ENCODE results near the gene BCL10. TPM values are rescaled to one million over a fixed set of nuclear protein-coding genes. Genes with fewer than 3 reads are reported as not detected.

BCL10 gene
- polyA plus RNA-seq, 1 of the 3 experiments (the other 2 are of a cell fraction) = 5.8 TPM

GRCh38 chr1:85284202-85284601 lies 7.8 kb upstream of the BCL10 start:
- Histone ChIP-seq H3K79me2 (ENCODE audit: insufficient read depth) (no peaks in the 10 kb centered on the region), H3K4me2 (no peak overlapping the region), H3F3A (replicated peaks; ENCODE audit: insufficient read depth) (peaks cover 11% of the 10 kb centered on the region), H3K4me3 (ENCODE audit: low read depth in 2 of 2, low read length in 1 of 2) (no peak overlapping the region), H3K9me3 (no peaks in the 10 kb centered on the region), H3K36me3 (replicated peaks in 1 of 2; ENCODE audit: control insufficient read depth in 1 of 2, insufficient read depth in 2 of 2, low read length in 1 of 2) (no peaks in the 10 kb centered on the region), H2AFZ (ENCODE audit: low read depth) (no peak overlapping the region), H3K9me2 (no peaks in the 10 kb centered on the region), H3K27me3 (ENCODE audit: insufficient read depth) (no peaks in the 10 kb centered on the region), H3K27ac (ENCODE audit: low read depth in 2 of 2, low read length in 1 of 2) (no peak overlapping the region), H4K20me1 (ENCODE audit: insufficient read depth) (no peaks in the 10 kb centered on the region), H3K9ac (no peak overlapping the region), H3K4me1 (ENCODE audit: control insufficient read depth in 1 of 2, insufficient read depth in 2 of 2, low read depth in 1 of 2, low read length in 1 of 2) (peaks cover 7 to 8% of the 10 kb centered on the region in 2 experiments; a peak in 2 of 4 replicates)
- ChIA-PET POLR2A (no interaction called here), CTCF (interaction anchor here (1.4 kb wide), 1 partner anchor 339 kb away, joined by 3 read pairs; no protein-coding TSS in a partner anchor)
- no CpG with 5 or more reads among the region's 2 CpGs for WGBS (ENCODE audit: low lambda C conversion rate)
- TF ChIP-seq MEF2A (IDR thresholded peaks at IDR 0.05; ENCODE audit: borderline replicate concordance, low read depth) = no peak
- TF ChIP-seq CTCF (IDR thresholded peaks at IDR 0.05) = no peak
- TF ChIP-seq GABPA (IDR thresholded peaks at IDR 0.05; ENCODE audit: low read depth) = no peak
- TF ChIP-seq MAX (IDR thresholded peaks at IDR 0.05; ENCODE audit: low read depth) = no peak
- no peak for TF ChIP-seq USF2 (IDR thresholded peaks at IDR 0.05; ENCODE audit: borderline replicate concordance, low read depth, low read length)
- no peak for TF ChIP-seq RCOR1 (IDR thresholded peaks at IDR 0.05; ENCODE audit: low read length)
- no peak for DNase-seq

- peak; percentile 46 for DNase-seq
- ChIA-PET POLR2A (no interaction called here), CTCF (interaction anchor here (1.0 to 1.4 kb wide), 2 partner anchors 24 to 339 kb away, joined by 3 read pairs; partner anchors contain the start of gene C1orf52)
- Histone ChIP-seq H3K4me3 (ENCODE audit: low read depth in 2 of 2, low read length in 1 of 2) (no peak overlapping the region), H3K79me2 (ENCODE audit: insufficient read depth) (no peaks in the 10 kb centered on the region), H3K4me2 (no peak overlapping the region), H2AFZ (ENCODE audit: low read depth) (no peak overlapping the region), H3K9ac (no peak overlapping the region), H3F3A (replicated peaks; ENCODE audit: insufficient read depth) (peaks cover 16% of the 10 kb centered on the region), H3K27ac (ENCODE audit: low read depth in 2 of 2, low read length in 1 of 2) (no peak overlapping the region), H4K20me1 (ENCODE audit: insufficient read depth) (no peaks in the 10 kb centered on the region), H3K9me3 (no peaks in the 10 kb centered on the region), H3K9me2 (no peaks in the 10 kb centered on the region), H3K27me3 (ENCODE audit: insufficient read depth) (no peaks in the 10 kb centered on the region), H3K4me1 (ENCODE audit: control insufficient read depth in 1 of 2, insufficient read depth in 2 of 2, low read depth in 1 of 2, low read length in 1 of 2) (peaks cover 9 to 10% of the 10 kb centered on the region in 2 experiments; a peak in 2 of 4 replicates), H3K36me3 (replicated peaks in 1 of 2; ENCODE audit: control insufficient read depth in 1 of 2, insufficient read depth in 2 of 2, low read length in 1 of 2) (no peaks in the 10 kb centered on the region)
- WGBS (ENCODE audit: low lambda C conversion rate) = 53% methylated on average over 6 of the region's 11 CpGs
- TF ChIP-seq MEF2A (IDR thresholded peaks at IDR 0.05; ENCODE audit: borderline replicate concordance, low read depth) (no peak), RCOR1 (IDR thresholded peaks at IDR 0.05; ENCODE audit: low read length) (no peak), GATA2 (CRISPR knock-in tag; IDR thresholded peaks at IDR 0.05) (no peak), RAD21 (IDR thresholded peaks at IDR 0.05; ENCODE audit: low read length) (no peak), ELF1 (IDR thresholded peaks at IDR 0.05) (no peak), EZH2phosphoT487 (IDR thresholded peaks at IDR 0.05; ENCODE audit: borderline replicate concordance, low read depth) (no peak), IRF3 (IDR thresholded peaks at IDR 0.05; ENCODE audit: low read depth, low read length) (no peak), SMC3 (IDR thresholded peaks at IDR 0.05; ENCODE audit: low read depth, low read length) (no peak), NFIC (IDR thresholded peaks at IDR 0.05; ENCODE audit: borderline replicate concordance) (no peak), SIN3A (IDR thresholded peaks at IDR 0.05; ENCODE audit: borderline replicate concordance, low read depth, low read length) (no peak), MAX (IDR thresholded peaks at IDR 0.05; ENCODE audit: low read depth) (no peak), RXRA (IDR thresholded peaks at IDR 0.05; ENCODE audit: borderline replicate concordance, low read depth) (no peak)
Observed at GRCh38 chr1:85283475-85284199, 7.2 kb upstream of the BCL10 start.

All from SK-N-SH (cell line).